ENCODE measurements around the gene POLN.

Gene POLN

GRCh38 chr4:2261110-2261852, 19.4 kb upstream of the POLN start:
- no peak for DNase-seq (ENCODE audit: extremely low read depth, low read depth)
- TF ChIP-seq, protein P1, sequence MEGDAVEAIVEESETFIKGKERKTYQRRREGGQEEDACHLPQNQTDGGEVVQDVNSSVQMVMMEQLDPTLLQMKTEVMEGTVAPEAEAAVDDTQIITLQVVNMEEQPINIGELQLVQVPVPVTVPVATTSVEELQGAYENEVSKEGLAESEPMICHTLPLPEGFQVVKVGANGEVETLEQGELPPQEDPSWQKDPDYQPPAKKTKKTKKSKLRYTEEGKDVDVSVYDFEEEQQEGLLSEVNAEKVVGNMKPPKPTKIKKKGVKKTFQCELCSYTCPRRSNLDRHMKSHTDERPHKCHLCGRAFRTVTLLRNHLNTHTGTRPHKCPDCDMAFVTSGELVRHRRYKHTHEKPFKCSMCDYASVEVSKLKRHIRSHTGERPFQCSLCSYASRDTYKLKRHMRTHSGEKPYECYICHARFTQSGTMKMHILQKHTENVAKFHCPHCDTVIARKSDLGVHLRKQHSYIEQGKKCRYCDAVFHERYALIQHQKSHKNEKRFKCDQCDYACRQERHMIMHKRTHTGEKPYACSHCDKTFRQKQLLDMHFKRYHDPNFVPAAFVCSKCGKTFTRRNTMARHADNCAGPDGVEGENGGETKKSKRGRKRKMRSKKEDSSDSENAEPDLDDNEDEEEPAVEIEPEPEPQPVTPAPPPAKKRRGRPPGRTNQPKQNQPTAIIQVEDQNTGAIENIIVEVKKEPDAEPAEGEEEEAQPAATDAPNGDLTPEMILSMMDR (IDR thresholded peaks at IDR 0.05; ENCODE audit: low read depth, low read length), result no peak

GRCh38 chr4:2260344-2261109, 18.6 kb upstream of the POLN start:
- TF ChIP-seq, protein P1 (IDR thresholded peaks at IDR 0.05; ENCODE audit: low read depth, low read length), result no peak
- DNase-seq (ENCODE audit: extremely low read depth, low read depth), result no peak

GRCh38 chr4:2259541-2260343, 17.8 kb upstream of the POLN start:
- DNase-seq (ENCODE audit: extremely low read depth, low read depth), result no peak
- TF ChIP-seq, protein P1 (IDR thresholded peaks at IDR 0.05; ENCODE audit: low read depth, low read length), result no peak

DNA sequence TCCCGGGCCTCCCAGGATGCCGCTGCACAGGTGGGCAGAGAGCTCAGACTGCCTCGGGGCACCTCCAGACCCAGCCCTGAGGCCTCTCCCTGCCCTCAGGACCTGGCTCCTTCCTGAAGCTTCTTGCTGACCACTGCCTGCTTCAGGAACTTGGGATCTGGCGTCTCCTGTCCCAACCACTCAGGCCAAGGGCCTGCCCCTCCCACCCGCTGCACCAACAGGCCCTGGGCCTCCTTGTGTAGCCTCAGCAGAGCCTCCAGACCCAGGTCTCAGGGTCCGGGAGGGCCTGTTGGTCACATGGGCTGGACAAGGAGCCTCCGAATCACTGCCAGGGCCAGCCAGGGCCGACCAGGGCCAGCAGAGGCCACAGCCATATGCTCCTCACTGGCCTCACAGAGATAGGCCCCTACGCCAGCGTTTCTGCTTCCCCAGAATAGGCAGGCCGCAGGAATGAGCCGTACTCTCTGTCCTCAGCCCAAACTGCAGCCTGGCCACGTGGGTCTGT, 17.2 kb upstream of the POLN start:
- no peak for DNase-seq (ENCODE audit: extremely low read depth, low read depth)
- TF ChIP-seq, protein P1 (IDR thresholded peaks at IDR 0.05; ENCODE audit: low read depth, low read length), result no peak

GRCh38 chr4:2258091-2259035, 16.4 kb upstream of the POLN start:
- TF ChIP-seq, protein P1 (IDR thresholded peaks at IDR 0.05; ENCODE audit: low read depth, low read length), result no peak
- DNase-seq (ENCODE audit: extremely low read depth, low read depth), result no peak

DNA sequence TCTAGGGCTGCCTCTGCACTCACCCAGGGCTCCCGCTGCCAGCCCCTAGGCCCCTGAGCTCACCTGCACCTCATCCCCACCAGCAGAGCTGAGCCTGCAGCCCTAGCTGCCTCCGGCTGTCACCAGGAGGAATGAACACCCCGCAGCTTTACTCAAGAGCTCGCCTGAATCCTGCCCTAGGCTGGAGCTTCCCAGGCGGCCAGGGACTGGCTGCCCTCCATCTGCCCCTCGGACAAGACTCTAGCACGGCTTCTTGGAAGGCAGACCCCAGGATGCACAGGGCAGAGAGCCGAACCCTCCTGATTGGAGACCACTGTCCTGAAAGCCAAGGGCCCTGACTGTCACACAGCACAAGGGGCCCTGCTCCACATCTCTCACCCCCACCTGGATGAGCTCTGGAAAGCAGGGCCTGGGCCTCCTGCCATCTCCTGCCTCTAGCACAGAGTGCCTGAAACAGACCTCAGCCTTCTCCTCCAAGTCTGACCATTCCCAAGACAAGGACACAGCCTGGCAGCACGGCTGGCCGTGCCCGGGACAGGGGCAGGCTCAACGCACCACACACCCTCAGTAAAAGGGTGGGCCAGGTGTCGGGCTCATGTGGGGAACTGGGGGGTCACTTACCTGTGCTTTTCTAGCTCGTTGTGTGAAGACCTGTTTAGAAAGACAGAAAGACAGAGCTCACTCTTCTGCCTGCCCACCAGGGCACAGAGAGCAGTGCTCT, 15.6 kb upstream of the POLN start:
- no peak for DNase-seq (ENCODE audit: extremely low read depth, low read depth)

More for the DNA sequence above, 15.6 kb upstream of the POLN start:
- TF ChIP-seq, protein P1 (IDR thresholded peaks at IDR 0.05; ENCODE audit: low read depth, low read length), result no peak
